Panc1 (cell line): ENCODE results near the gene TRIL. TPM values are rescaled to one million over a fixed set of nuclear protein-coding genes. Genes with fewer than 3 reads are reported as not detected.

Experiments
- ATAC-seq: fragments of 200-7000 bp; cut with Tn5 transposase; 2 replicates; pipeline ENCODE4 v1.9.1; 2020; ENCODE audit warnings: mild to moderate bottlenecking, moderate library complexity
- BruUV-seq: library from RNA; stranded (reverse); fragments of 400-500 nt; replicated peaks from 2 replicates; lab custom pipeline; 2021; lab: Mats Ljungman, UMichigan
- CTCF ChIA-PET: fragments of 300-600 bp; sonication (Branson Sonifier 250); formaldehyde crosslinking; loops from one replicate; lab custom pipeline; 2022; ENCODE audit warnings: antibody characterized with exemption; lab: Charles Lee
- POLR2A ChIA-PET: fragments of 300-600 bp; sonication (Branson Sonifier 250); formaldehyde crosslinking; loops from one replicate; lab custom pipeline; 2022; ENCODE audit warnings: antibody characterized with exemption; lab: Charles Lee
- DNase-seq: peaks from one replicate; pipeline ENCODE4 v3.0.0-alpha.2; 2010; ENCODE audit warnings: low read depth, low spot score
- H3K27ac ChIP-seq: 2 replicates; pipeline ENCODE4 v1.5.1; 2011; ENCODE audit warnings: mild to moderate bottlenecking, low read length, inconsistent platforms
- H3K27me3 ChIP-seq: fragments of 200-500 bp; sonication (Bioruptor generic); 2 replicates; pipeline ENCODE4 v1.6.0; 2014; ENCODE audit warnings: low read length, inconsistent platforms; ENCODE audit not compliant: control insufficient read depth, insufficient read depth
- H3K36me3 ChIP-seq: fragments of 200-500 bp; sonication (Bioruptor generic); 2 replicates; pipeline ENCODE4 v1.5.1; 2014; ENCODE audit warnings: inconsistent platforms, mild to moderate bottlenecking, low read length, moderate library complexity; ENCODE audit not compliant: control insufficient read depth, insufficient read depth
- H3K4me1 ChIP-seq: 2 replicates; pipeline ENCODE4 v1.5.1; 2011; ENCODE audit warnings: inconsistent platforms, mild to moderate bottlenecking, low read length, moderate library complexity; ENCODE audit not compliant: control insufficient read depth, insufficient read depth
- H3K4me3 ChIP-seq, 2 experiments: 2 replicates each; pipeline ENCODE4 v1.5.1; 2011 to 2012; ENCODE audit warnings: low read depth in 2 of 2, low read length in 2 of 2, mild to moderate bottlenecking in 2 of 2, inconsistent platforms in 1 of 2, moderate library complexity in 1 of 2
- H3K9me3 ChIP-seq: fragments of 200-500 bp; sonication (Bioruptor generic); 2 replicates; pipeline ENCODE4 v1.5.1; 2014; ENCODE audit warnings: low read depth, mild to moderate bottlenecking, inconsistent platforms, low read length, moderate library complexity; ENCODE audit not compliant: control insufficient read depth, insufficient read depth
- CTCF ChIP-seq: fragments of 450-650 bp; IDR thresholded peaks from 2 replicates; pipeline ENCODE4 v1.5.1; 2017; ENCODE audit warnings: mild to moderate bottlenecking
- POLR2AphosphoS5 ChIP-seq: IDR thresholded peaks from 2 replicates; pipeline ENCODE4 v1.6.1; 2012; ENCODE audit warnings: mild to moderate bottlenecking, low read depth, low read length, moderate library complexity
- REST ChIP-seq, 2 experiments: IDR thresholded peaks; 2 replicates each; pipeline ENCODE4 v1.6.1; 2011 to 2012; ENCODE audit warnings: low read depth in 2 of 2, control low read depth in 1 of 2, low read length in 1 of 2, mild to moderate bottlenecking in 1 of 2, moderate library complexity in 1 of 2; ENCODE audit not compliant: insufficient read depth in 1 of 2
- TCF7L2 ChIP-seq: IDR thresholded peaks from 2 replicates; pipeline ENCODE4 v1.6.1; 2011; ENCODE audit warnings: mild to moderate bottlenecking, low read depth, low read length, inconsistent platforms
- in situ Hi-C: cut with HindIII; loops from 2 replicates; pipeline ENCODE4 v1.10.0; 2016; ENCODE audit warnings: low sequenced_read_pairs, low pct_unique_long_range_greater_than_20kb
- intact Hi-C: fragments of 100-400 bp; cut with micrococcal nuclease; formaldehyde crosslinking; loops from one replicate; pipeline ENCODE4 v1.10.0; 2022; ENCODE audit not compliant: unreplicated experiment
- total RNA-seq: library from RNA; stranded (reverse); gene quantifications from one replicate; pipeline ENCODE4 v1.2.1, GENCODE V29; 2021; ENCODE audit not compliant: unreplicated experiment

TRIL gene
- total RNA-seq, 1 experiment from 2014 or later, result not detected

- ATAC-seq (no peak), DNase-seq (no peak)
- in situ Hi-C loops, result no loop called here
- Histone ChIP-seq H3K27ac (no peak overlapping the region), H3K4me1 (no peaks in the 10 kb centered on the region), H3K9me3 (no peaks in the 10 kb centered on the region), H3K36me3 (no peaks in the 10 kb centered on the region), H3K4me3 (no peak overlapping the region), H3K27me3 (no peaks in the 10 kb centered on the region; the same call in 1 of the 2 replicates)
- intact Hi-C loops, result no loop called here
- TF ChIP-seq CTCF, result no peak
- TF ChIP-seq POLR2AphosphoS5, result no peak
- TF ChIP-seq TCF7L2, result no peak
- no TSS peak for BruUV-seq
- ChIA-PET POLR2A (no interaction called here), CTCF (no interaction called here)
These were observed 24.2 kb downstream of the TRIL start for GRCh38 chr7:28933846-28934320.

DNA sequence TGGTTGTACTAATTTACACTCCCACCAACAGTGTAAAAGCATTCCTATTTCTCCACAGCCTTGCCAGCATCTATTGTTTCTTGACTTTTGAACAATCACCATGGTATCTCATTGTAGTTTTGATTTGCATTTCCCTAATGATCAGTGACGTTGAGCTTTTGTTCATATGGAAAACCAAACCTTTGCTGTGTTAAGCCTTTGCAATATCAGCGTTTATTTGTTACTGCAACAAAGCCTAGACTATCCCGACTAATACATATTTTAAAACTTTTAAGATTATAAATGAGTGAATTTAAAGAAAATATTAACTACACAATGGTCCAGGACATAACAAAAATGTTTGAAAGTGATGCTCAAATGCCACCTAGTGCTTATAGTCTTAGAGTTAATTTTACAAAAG lies 26.6 kb downstream of the TRIL start:
- Histone ChIP-seq H3K4me3 (no peak overlapping the region), H3K9me3 (no peaks in the 10 kb centered on the region), H3K27ac (no peak overlapping the region), H3K36me3 (no peaks in the 10 kb centered on the region), H3K27me3 (peaks cover 1% of the 10 kb centered on the region), H3K4me1 (peaks cover 3% of the 10 kb centered on the region; the same call in 1 of the 2 replicates)
- intact Hi-C loops, result no loop called here
- ATAC-seq (no peak), DNase-seq (no peak)
- no TSS peak for BruUV-seq
- in situ Hi-C loops, result no loop called here
- TF ChIP-seq TCF7L2, result no peak
- TF ChIP-seq CTCF, result no peak
- TF ChIP-seq REST (IDR thresholded peaks at IDR 0.05; ENCODE audit: insufficient read depth in 1 of 2, low read depth in 2 of 2, low read length in 1 of 2), result no peak
- no peak for TF ChIP-seq POLR2AphosphoS5
- ChIA-PET POLR2A (no interaction called here), CTCF (no interaction called here)
